Fibroblast of skin of left biceps (primary cell): ENCODE measurements around the gene CHST11.

Experiments
- DNase-seq, 2 experiments: peaks; one replicate each; pipeline ENCODE4 v3.0.0-alpha.2; 2013; ENCODE audit warnings: low read depth in 2 of 2

Gene CHST11

DNA sequence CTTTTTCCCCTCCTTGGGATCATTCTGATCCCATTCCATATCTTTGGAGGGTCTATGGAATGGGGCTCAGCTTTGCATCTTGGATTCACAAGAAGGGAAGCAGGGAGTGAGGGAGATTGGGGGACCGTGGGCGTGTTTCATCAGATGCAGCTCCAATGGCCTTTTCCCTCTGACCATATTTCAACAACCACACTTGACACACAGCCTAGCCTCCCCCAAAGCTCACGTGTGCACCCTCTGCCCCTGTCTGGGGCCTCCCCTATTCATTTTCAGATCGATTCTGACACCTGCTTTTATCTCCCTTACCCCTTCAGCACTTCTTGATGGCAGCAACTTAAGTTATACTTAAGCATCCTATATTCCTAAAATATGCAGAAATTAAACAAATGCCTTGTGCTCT is 126.6 kb downstream of the CHST11 start:
- DNase-seq = no peak

GRCh38 chr12:104585448-104586055 is 128.8 kb downstream of the CHST11 start:
- DNase-seq = no peak

GRCh38 chr12:104586351-104586919 is 129.7 kb downstream of the CHST11 start:
- no peak for DNase-seq

DNA sequence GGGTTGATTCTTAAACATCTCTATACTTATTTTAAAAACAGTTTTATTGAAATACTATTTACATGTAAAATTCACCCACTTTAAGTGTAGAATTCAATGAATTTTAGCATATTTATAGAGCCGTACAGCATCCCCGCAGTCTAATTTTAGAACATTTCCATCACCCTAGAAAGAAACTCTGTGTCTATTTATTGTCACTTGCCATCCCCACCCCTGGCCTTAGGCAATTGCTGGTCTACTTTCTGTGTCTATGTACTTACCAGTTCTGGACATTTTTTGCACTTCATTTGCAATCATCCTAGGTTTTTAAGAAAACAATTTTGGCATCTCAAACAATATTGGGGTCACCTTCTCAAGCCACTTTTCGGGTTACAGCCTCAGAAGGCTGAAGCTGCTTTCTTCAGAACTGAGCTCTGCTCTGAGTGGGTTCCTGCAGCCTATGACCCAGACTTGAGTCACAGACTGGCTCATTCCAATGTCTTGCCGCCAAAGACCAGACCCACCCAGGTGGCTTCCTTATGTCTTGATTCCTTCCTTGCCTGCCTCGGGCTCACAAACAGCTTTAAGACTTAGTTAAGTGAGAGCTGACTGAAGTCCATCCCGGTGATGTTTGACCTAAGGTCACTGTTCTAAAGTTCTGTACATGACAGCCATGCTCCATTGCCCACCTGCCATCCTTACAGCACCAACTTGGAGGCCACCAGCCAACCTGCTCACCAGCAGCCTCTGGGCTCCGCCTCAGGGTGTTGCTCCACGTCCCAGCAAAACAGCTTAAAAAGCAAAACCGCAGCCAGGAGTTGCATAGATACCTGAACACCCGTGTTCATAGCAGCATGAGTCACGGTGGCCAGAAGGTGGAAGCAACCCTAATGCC is 131.5 kb downstream of the CHST11 start:
- no peak for DNase-seq

- no peak for DNase-seq
These were observed 132.3 kb downstream of the CHST11 start for GRCh38 chr12:104588921-104589590.

DNA sequence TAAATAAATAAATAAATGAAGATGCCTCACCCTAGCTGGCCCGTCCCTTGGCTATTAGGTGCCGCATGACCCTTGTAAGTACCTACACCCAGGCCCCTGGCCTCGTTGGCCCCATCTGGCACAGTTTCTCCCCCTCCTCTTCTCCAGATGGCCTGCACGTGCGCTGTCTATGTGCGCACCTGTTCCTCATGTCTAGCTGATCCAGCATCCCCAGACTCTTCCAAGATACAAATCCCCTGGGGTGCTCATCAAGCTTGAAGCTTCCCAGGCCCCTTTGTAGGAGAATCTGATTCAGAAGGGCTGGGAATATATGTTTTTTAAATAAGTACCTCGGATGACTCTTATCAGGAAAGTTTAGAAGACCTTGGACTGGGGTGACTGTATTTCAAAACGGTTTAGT is 133.3 kb downstream of the CHST11 start:
- no peak for DNase-seq

GRCh38 chr12:104591257-104591885 is 134.6 kb downstream of the CHST11 start:
- no peak for DNase-seq

DNA sequence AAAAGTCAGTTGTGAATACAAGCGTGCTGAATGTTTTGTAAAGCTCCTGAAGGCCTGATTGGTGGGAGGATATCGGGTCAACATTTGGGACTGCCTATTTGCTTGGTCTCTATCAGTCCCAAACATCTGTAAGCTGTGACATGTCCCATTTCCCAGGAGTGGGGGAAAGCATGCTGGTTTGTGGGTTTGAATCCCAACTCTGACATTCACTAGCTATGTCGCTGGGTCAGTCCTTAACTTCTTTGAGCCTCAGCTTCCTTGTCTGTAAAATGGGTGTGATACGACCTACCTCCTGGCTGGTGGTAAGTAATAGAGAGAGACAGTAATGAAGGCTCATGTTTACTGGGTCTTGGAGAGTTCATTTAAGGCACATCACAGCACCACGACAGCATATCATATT is 136.7 kb downstream of the CHST11 start:
- DNase-seq = no peak

GRCh38 chr12:104596134-104596799 is 139.5 kb downstream of the CHST11 start:
- DNase-seq = peak; percentile 84 to 87

GRCh38 chr12:104596898-104597843 is 140.4 kb downstream of the CHST11 start:
- no peak for DNase-seq

DNA sequence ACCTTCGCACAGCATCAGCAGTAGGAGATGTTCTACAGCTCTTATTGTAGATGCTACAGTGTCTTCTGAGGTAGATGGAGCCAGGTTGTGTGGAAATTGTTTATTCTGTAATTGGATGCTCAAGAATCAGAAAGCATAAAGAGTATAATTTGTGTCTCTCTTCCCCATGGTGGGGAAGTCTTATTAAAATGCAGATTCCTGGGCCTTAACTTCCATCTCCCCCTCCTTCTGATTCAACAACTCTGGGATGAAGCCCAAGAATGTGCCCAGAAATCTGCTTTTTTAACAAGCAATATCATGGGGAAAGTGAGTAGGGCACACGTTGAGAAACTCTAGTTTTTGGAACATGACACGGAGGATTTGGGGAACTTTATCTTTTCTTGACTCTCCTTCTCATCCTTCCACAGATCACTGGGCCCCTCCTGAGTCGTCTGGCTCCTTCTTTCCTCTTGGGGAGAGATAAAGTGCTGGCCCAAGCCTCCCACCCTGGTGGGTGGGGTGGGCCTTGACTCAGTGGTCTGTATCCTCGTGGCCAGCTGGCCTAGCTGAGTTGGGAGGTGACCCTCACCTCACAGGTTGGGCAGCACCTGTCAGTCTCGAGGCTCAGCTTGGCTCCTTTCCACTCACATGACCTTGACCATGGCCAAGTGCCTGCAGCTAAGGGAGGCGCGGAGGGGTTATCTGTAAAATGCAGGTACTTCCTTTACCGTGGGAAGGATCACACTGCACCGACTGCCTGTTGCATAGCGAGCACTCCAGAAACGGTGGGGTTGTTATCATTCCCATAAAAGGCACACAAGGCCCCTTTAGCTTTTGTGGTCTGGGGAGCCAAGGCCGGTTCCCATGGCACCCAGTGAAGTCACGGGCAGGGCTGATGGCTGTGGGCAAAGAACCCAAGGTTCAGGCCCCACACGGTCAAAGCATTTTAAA is 141.9 kb downstream of the CHST11 start:
- no peak for DNase-seq

- DNase-seq = no peak
These were observed 142.7 kb downstream of the CHST11 start for GRCh38 chr12:104599272-104600035.

DNA sequence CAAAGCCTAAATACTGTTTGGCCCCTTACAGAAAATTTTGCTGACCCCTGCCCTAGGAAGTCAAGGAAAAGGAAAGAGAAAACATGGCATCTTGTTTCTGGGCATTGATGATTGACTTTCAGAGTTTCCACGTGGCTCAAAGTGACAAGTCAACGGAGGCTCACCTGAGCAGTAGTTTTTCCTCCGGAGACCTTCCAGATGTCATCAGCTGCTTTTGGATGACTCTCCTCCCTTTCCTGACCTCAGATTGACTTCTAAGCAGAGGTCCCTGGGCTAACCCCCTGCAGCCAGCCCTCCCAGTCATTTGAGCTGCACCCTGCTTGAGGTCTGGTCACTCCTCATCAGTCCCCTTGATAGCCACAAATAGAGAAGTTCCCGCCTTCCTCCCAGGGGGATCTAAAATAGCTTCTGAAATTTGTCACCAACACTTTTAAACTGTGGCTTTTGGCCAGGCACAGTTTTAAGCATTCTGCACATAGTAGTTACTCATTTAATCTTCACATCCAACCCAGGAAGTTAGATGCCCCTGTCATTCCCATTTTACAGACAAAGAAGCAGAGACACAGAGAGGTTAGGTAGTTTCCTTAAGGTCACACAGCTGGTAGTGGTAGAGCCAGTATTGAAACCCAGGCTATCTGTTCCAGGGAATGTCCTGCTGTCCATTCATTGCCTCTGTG is 143.4 kb downstream of the CHST11 start:
- no peak for DNase-seq

GRCh38 chr12:104600790-104601739 is 144.3 kb downstream of the CHST11 start:
- no peak for DNase-seq

- DNase-seq = no peak
These were observed 145.7 kb downstream of the CHST11 start for GRCh38 chr12:104602406-104602805.

- DNase-seq = no peak
These were observed 146.1 kb downstream of the CHST11 start for GRCh38 chr12:104602896-104603295.

DNA sequence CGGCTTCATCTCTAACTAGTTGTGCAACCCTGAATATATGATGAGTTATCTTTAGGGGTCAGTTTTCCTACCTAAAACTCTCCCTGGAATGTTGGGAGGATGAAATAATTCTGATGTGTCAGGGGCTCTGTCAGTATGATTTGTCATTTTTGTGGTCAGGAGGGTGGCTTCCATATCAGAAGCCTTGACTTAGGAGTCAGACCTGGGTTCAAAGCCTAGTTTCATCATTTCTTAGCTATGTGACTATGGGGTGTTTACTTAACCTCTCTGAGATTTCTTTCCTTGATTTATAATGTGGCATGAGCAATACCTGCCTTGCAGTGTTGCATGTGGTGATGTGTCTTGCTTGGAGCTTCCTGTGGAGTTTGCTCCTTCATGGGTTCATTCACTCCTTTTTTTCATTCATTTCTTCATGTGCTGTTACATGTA is 146.8 kb downstream of the CHST11 start:
- peak in 1 of 2 experiments; percentile 55 for DNase-seq
